GM18517 (cell line): ENCODE measurements around the gene STK35.
"Not testable (repeated sequence)": the region's sequence is repeated elsewhere in the genome, so short reads cannot be mapped to it uniquely, and the experiment has no call there.

Experiments used
- ATAC-seq: cut with Tn5 transposase; IDR thresholded peaks from one replicate; pipeline ENCODE4 v1.9.1; 2021; ENCODE audit warnings: mild to moderate bottlenecking, moderate library complexity; ENCODE audit not compliant: unreplicated experiment

The STK35 gene

GRCh38 chr20:2179233-2179580 lies 77.6 kb downstream of the STK35 start:
- no peak for ATAC-seq

GRCh38 chr20:2179949-2180348 lies 78.3 kb downstream of the STK35 start:
- no peak for ATAC-seq

GRCh38 chr20:2183381-2183780 lies 81.8 kb downstream of the STK35 start:
- ATAC-seq: no peak

DNA sequence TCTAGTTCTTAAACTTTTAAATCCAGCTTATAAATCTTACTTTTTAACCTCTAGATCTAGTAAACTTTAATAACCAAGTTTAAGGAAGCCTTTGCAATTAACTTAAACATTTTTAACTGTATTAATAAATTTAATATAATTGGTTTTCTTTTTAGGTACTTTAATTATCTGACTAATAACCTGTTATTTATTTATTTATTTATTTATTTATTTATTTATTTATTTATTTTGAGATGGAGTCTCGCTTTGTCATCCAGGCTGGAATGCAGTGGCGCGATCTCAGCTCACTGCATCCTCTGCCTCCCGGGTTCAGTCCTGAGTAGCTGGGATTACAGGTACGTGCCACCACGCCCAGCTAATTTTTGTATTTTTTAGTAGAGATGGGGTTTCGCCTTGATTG lies 83.3 kb downstream of the STK35 start:
- not testable (repeated sequence) for ATAC-seq

DNA sequence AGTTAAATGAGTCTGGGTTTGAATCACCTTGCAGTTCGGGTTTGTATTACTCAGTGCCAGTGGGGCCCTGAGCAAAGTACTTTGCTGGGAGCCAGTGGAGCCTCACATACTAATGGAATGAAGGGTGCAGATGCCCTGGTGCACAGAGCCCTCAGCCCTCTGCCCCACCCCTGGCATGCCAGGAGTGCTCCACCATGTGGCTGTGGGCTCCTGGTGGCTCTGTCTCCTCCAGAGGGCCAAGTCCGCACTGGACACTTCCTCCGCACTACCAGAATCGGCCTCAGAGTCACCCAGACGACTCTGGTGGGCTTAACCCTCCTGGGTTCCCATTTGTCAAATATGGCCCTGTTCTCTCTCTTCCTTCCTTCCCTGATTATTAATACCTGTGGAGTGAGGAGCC lies 94.0 kb downstream of the STK35 start:
- no peak for ATAC-seq

DNA sequence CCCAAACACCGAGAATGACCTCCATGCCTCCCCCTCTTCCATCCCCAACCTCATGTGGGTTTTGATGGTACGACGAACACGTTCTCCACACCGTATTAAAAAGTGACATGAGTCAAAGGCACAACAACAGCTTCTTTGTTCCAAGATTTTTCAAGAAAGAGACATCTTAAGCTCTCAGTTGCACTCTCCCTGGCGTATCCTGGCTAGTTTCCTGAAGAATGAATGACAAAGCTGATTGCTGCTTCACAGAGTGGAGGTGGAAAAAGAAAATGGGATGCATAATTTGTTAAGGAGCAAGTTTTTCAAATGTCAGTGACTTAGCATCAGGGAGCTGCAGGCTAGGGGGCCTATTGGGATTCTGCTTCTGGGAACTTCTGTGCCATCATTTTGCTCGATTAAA lies 95.5 kb downstream of the STK35 start:
- no peak for ATAC-seq
